Uterus (tissue), 4 donors: Measurements from ENCODE around the gene PSG2. TPM values are rescaled to one million over a fixed set of nuclear protein-coding genes. Genes with fewer than 3 reads are reported as not detected.
A peak's percentile ranks its signal among the peaks of the same experiment; 100 is the strongest.
"Not testable (repeated sequence)": the region's sequence is repeated elsewhere in the genome, so short reads cannot be mapped to it uniquely, and the experiment has no call there.

Experiments used
- DNase-seq, 2 donors: peaks; one replicate each; pipeline ENCODE4 v3.0.0-alpha.2; 2019 to 2020
- H3K27ac ChIP-seq, 2 donors: fragments of 200-600 bp; sonication (generic); 1 replicate in 1 of 2; 2 replicates in 1 of 2; pipeline ENCODE4 v1.5.1; 2016 to 2018
- H3K27me3 ChIP-seq, 2 donors: fragments of 200-600 bp; sonication (generic); one replicate each; pipeline ENCODE4 v1.5.1; 2018 to 2019; ENCODE audit warnings: control low read depth in 1 of 2
- H3K36me3 ChIP-seq, 2 donors: fragments of 200-600 bp; sonication (generic); one replicate each; pipeline ENCODE4 v1.5.1; 2019; ENCODE audit warnings: control low read depth in 1 of 2
- H3K4me1 ChIP-seq, 2 donors: fragments of 200-600 bp; sonication (generic); one replicate each; pipeline ENCODE4 v1.5.1; 2018 to 2019; ENCODE audit warnings: control low read depth in 1 of 2
- H3K4me3 ChIP-seq, 2 donors: fragments of 200-600 bp; sonication (generic); 1 replicate in 1 of 2; 2 replicates in 1 of 2; pipeline ENCODE4 v1.5.1; 2018 to 2019; ENCODE audit warnings: mild to moderate bottlenecking in 1 of 2
- H3K9me3 ChIP-seq, 2 donors: fragments of 200-600 bp; sonication (generic); one replicate each; pipeline ENCODE4 v1.5.1; 2019; ENCODE audit warnings: control low read depth in 1 of 2
- POLR2A ChIP-seq, 2 donors: fragments of 450-650 bp; IDR thresholded peaks; one replicate each; pipeline ENCODE4 v1.6.1; 2016; ENCODE audit warnings: antibody characterized with exemption in 2 of 2, mild to moderate bottlenecking in 1 of 2, moderate library complexity in 1 of 2
- intact Hi-C: fragments of 100-400 bp; cut with DNase I; formaldehyde crosslinking; loops from one replicate; pipeline ENCODE4 v1.15.1; 2023; ENCODE audit warnings: low total_unique reads
- total RNA-seq, 4 donors: library from RNA; depleted of rRNA in 3 of 4; stranded (reverse); fragments of >200 nt in 3 of 4; gene quantifications; one replicate each; pipeline versions ENCODE4 v1.1.0 to v1.2.4, GENCODE V29; 2014 to 2023
- TF ChIP-seq, protein P1 (sequence below), 4 experiments: fragments of 200-600 bp in 2 of 4; fragments of 450-650 bp in 2 of 4; sonication (generic) in 2 of 4; IDR thresholded peaks; one replicate each; pipeline ENCODE4 v1.5.1; 2016 to 2019; ENCODE audit warnings: antibody characterized with exemption in 4 of 4, mild to moderate bottlenecking in 2 of 4, moderate library complexity in 1 of 4
- donor health status: DM: yes; HTN: yes; CAD: no.

PSG2 gene
- total RNA-seq, 4 donors from 2014 or later: not detected

DNA sequence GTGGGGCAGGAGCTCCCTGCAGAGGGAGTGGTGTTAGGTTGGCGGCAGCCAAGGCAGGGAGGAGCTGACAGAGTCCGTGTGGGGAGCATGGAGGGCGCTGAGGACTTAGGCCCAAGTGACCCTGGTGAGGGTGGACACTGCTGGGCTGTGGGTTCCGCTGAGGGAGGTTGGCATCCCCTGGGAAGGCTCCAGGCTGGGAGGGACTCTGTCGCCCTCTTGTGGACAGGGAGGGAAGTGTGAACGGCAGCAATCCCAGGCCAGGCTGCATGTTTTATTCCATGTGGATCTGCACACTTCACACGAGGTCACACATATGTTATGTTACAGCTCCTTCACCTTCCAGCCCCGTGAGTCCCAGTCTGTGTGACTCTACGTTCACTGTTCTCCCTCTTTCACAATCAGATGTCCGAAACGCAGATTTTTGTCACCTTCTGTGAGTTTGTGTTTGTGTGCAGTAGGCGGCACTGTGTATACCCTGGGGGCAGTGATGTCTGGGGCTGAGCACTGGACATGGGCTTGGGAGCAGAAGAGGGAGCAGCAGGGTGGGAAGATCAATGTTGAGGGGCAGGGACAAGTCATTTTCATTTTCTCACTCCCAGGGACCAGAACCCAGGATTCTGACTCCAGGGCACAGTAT, 1.8 kb upstream of the PSG2 start:
- H3K27me3 ChIP-seq, DNase-seq, intact Hi-C loops: not testable (repeated sequence)

DNA sequence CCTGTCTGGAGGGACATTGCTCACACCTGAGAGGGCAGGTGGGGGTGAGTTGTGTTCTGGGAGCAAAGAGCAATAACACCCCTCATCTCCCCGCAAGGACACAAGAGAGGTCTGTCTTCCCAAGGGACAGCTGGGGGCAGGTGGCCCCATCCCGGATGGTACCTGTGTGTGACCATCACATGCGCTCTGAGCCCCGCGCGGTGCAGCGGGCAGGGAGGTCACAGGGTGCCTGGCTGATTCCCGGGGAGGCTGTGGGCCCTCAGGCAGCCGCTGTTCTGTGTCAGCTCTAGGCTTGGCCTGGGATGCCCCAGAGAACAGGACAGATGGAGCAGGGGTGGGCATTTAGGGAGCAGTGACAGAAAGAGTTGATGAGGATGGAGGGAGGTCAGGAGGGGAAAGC, 1.2 kb upstream of the PSG2 start:
- H3K27ac ChIP-seq, DNase-seq, H3K27me3 ChIP-seq, H3K4me3 ChIP-seq, H3K9me3 ChIP-seq, intact Hi-C loops, H3K36me3 ChIP-seq, H3K4me1 ChIP-seq: not testable (repeated sequence)

More for the DNA sequence above, 1.8 kb upstream of the PSG2 start:
- not testable (repeated sequence) for H3K27ac ChIP-seq, H3K36me3 ChIP-seq, H3K4me3 ChIP-seq, H3K9me3 ChIP-seq, H3K4me1 ChIP-seq
- TF ChIP-seq, protein P1, sequence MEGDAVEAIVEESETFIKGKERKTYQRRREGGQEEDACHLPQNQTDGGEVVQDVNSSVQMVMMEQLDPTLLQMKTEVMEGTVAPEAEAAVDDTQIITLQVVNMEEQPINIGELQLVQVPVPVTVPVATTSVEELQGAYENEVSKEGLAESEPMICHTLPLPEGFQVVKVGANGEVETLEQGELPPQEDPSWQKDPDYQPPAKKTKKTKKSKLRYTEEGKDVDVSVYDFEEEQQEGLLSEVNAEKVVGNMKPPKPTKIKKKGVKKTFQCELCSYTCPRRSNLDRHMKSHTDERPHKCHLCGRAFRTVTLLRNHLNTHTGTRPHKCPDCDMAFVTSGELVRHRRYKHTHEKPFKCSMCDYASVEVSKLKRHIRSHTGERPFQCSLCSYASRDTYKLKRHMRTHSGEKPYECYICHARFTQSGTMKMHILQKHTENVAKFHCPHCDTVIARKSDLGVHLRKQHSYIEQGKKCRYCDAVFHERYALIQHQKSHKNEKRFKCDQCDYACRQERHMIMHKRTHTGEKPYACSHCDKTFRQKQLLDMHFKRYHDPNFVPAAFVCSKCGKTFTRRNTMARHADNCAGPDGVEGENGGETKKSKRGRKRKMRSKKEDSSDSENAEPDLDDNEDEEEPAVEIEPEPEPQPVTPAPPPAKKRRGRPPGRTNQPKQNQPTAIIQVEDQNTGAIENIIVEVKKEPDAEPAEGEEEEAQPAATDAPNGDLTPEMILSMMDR (IDR thresholded peaks at IDR 0.05): peak in 2 of 4 experiments; percentile 20 to 30

DNA sequence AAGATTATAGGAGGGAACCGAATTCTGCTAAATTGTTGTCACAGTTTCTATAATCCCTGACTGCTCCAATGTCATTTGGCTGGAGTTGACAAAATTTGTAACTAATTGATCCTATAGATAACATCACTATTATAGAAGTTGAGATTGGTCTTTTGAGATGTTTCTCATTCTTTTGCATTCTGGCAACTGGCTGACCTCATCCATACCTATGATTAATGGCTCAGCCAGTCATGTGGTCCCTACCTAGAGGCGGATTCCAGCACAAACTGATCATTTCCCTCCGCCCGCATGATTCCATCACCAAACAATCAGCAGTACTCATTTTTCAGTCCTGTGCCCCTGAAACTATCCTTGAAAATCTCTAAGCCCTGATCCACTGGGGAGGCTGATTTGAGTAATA, 4.2 kb downstream of the PSG2 start:
- intact Hi-C loops: no loop called here
- Histone ChIP-seq H3K9me3 (no peaks in the 10 kb centered on the region), H3K27ac (no peak overlapping the region), H3K4me3 (no peak overlapping the region), H3K4me1 (no peaks in the 10 kb centered on the region), H3K36me3 (no peaks in the 10 kb centered on the region), H3K27me3 (no peaks in the 10 kb centered on the region)
- TF ChIP-seq, protein P1 (IDR thresholded peaks at IDR 0.05): no peak
- no peak for TF ChIP-seq POLR2A (IDR thresholded peaks at IDR 0.05)
- DNase-seq: no peak

DNA sequence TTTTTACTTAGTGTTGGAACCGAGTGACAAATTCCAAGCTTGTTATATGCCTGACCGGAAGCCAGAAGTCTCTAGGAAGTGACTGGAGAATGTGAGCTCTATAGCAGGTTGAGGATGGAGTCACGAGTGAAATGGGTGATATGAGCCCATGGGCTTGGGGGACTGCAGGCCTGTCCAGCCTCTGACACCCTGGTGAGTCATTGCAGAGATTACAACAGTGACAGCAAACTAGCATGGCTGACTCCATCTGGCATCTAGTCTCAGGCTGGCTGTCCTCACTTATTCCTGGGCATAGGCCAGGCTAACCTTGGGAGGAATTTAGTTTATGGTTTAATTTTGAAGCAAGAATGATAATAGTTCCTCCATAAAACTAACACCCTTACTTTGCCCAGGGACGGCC, 4.6 kb downstream of the PSG2 start:
- intact Hi-C loops, DNase-seq, H3K9me3 ChIP-seq, H3K4me1 ChIP-seq, H3K4me3 ChIP-seq, H3K27me3 ChIP-seq, H3K27ac ChIP-seq, H3K36me3 ChIP-seq: not testable (repeated sequence)

DNA sequence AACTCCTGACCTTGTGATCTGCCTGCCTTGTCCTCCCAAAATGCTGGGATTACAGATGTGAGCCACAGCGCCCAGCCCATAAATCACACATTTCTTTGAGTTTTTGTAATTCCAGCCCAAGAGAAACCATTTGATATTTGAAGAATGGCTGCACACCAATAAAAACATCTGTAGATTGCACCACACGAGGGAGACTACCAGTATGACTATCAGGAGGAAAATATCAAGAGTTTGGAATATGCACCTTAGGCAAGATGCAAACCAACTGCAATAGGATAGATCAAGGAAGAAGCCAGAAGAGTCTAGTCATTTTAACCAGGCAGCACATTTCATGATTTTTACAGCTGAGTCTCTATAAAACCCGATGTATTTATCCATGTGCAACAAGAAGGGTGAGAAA, 20.1 kb downstream of the PSG2 start:
- intact Hi-C loops: not testable (repeated sequence)

DNA sequence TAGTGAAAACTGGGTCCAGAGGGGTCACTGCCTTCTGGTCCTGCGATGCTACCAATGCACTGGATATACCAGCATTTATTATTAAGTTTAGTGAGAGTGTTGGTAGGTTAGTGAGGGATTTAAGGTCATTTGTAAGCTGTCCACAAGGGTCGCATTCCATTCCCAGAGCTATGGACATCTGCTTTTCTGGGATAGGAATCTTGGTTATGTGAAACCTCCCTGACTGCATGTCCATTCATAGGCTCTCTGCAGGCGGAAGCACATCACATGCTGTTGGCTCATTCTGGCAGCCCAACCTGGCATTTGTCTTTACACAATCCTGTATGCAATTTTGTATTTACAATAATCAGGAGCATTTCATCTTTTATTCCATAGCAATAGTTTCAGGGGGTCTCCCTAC, 21.2 kb downstream of the PSG2 start:
- H3K27me3 ChIP-seq, H3K27ac ChIP-seq, H3K36me3 ChIP-seq, H3K9me3 ChIP-seq, DNase-seq, H3K4me1 ChIP-seq, H3K4me3 ChIP-seq, intact Hi-C loops: not testable (repeated sequence)

More for the DNA sequence above, 20.1 kb downstream of the PSG2 start:
- H3K9me3 ChIP-seq, DNase-seq, H3K4me3 ChIP-seq, H3K27me3 ChIP-seq, H3K4me1 ChIP-seq, H3K36me3 ChIP-seq, H3K27ac ChIP-seq: not testable (repeated sequence)

DNA sequence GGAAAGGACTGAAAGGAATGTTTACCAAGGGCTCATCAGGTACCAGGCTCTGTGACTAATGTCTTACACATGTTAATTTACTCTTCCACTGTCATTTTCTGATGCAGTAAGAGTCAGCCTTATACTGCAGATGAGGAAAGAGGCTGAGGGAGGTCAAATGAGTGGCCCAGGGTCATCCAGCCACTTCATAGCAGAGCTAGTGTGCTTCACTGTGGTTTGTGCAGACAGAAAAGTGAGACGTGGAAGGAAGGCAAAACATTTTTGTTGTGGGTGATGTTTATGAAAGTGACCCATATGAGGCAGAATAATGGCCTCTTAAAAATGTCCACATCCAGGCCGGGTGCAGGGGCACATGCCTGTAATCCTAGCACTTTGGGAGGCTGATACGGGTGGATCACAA, 22.2 kb downstream of the PSG2 start:
- DNase-seq, intact Hi-C loops, H3K4me3 ChIP-seq, H3K27me3 ChIP-seq, H3K4me1 ChIP-seq, H3K27ac ChIP-seq, H3K9me3 ChIP-seq, H3K36me3 ChIP-seq: not testable (repeated sequence)

DNA sequence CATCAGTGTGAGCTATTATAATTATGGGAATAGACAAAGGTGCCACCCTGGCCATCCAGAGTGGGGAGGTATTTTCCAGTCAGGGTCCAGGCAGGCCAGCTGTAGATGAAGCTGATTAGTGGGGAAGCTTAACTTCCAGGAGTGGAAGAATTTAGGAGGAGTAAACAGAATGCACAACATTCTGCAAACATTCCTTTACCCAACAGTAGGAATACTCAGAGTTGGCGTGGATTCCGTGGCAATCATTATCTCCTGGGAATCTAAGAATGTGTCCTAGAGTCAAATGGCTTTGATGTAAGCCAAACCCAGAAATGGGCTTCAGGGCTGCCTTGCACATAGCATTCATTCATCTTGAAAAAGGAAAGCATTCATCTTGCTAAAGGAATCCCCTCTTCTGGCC, 23.0 kb downstream of the PSG2 start:
- H3K36me3 ChIP-seq, H3K27ac ChIP-seq, H3K4me1 ChIP-seq, H3K4me3 ChIP-seq, DNase-seq, H3K27me3 ChIP-seq, H3K9me3 ChIP-seq, intact Hi-C loops: not testable (repeated sequence)

DNA sequence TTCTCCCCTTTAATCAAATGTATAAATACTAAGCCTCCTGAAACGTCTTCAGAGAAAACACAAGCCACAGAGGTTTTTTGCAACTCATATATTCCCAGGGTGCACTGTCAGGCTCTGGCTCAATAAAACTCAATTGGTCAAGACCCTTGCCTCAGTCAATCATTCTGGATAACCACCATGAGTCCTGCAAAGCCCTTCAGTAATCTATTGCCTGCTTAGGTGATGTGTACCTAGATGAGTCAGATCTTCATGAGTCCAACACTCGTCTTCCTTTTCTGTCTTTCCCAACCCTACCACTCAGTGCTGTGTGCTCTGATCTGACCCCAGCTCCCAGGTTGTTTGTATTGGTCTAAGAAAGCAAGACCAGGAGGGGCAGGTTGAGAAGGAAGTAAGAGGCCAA, 24.1 kb downstream of the PSG2 start:
- H3K4me3 ChIP-seq, H3K36me3 ChIP-seq, H3K27ac ChIP-seq, H3K9me3 ChIP-seq, intact Hi-C loops, H3K27me3 ChIP-seq, DNase-seq, H3K4me1 ChIP-seq: not testable (repeated sequence)

DNA sequence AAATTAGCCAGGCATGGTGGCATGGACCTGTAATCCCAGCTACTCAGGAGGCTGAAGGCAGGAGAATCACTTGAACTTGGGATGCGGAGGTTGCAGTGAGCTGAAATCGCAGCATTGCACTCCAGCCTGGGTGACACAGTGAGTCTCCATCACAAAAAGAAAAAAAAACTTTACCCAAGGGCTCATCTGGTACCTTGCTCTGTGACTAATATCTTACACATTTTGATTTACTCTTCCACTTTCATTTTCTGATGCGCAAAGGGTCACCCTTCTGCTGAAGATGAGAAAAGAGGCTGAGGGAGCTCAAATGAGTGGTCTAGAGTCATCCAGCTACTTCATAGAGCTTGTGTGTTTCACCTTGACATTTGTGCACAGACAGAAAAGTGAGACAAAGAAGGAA, 34.5 kb downstream of the PSG2 start:
- H3K9me3 ChIP-seq, H3K4me3 ChIP-seq, intact Hi-C loops, H3K4me1 ChIP-seq, DNase-seq, H3K27me3 ChIP-seq, H3K36me3 ChIP-seq, H3K27ac ChIP-seq: not testable (repeated sequence)

DNA sequence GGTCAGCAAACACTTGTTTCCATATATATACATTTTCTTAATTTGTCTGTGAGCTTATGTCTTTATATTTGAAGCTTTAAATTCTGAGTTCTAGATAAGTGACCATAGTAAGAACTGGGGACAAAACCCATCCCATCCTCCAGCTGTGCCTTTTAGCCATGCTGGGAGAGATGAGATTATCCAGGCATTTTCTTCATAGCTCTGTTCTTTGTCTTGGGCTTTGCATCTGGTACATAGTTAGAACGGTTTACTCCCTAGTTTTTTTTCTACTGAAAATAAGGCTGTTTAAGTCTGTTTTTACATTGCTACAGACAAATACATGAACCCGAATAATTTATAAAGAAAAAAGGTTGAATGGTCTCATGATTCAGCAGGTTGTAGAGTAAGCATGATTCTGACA, 35.9 kb downstream of the PSG2 start:
- intact Hi-C loops, H3K9me3 ChIP-seq, DNase-seq, H3K27ac ChIP-seq, H3K27me3 ChIP-seq, H3K4me1 ChIP-seq, H3K36me3 ChIP-seq, H3K4me3 ChIP-seq: not testable (repeated sequence)
